SK-N-SH (cell line): ENCODE data around the gene MAP3K1. TPM values are rescaled to one million over a fixed set of nuclear protein-coding genes. Genes with fewer than 3 reads are reported as not detected.
A peak's percentile ranks its signal among the peaks of the same experiment; 100 is the strongest.

Experiments
- CTCF ChIA-PET: fragments of 300-600, 350-600 bp; formaldehyde crosslinking; extraction: SDS; loops from one replicate; lab custom pipeline; 2021; lab: Yijun Ruan, JAX
- POLR2A ChIA-PET: fragments of 350-600 bp; sonication (Branson Sonifier 250); formaldehyde crosslinking; extraction: SDS; loops from one replicate; lab custom pipeline; 2020; ENCODE audit warnings: antibody characterized with exemption, inconsistent platforms; lab: Yijun Ruan, JAX
- DNase-seq: peaks from one replicate; pipeline ENCODE4 v3.0.0; 2012
- H2AFZ ChIP-seq: fragments of 200-600 bp; sonication (generic); 2 replicates; pipeline ENCODE4 v1.8.1; 2016; ENCODE audit warnings: antibody characterized with exemption, mild to moderate bottlenecking, low read depth
- H3F3A ChIP-seq: fragments of 200-600 bp; sonication (generic); replicated peaks from 2 replicates; pipeline ENCODE3; 2016; ENCODE audit warnings: antibody characterized with exemption, mild to moderate bottlenecking; ENCODE audit not compliant: insufficient read depth
- H3K27ac ChIP-seq, 2 experiments: fragments of 200-500 bp in 1 of 2; fragments of 200-600 bp in 1 of 2; sonication (Bioruptor generic) in 1 of 2; sonication (generic), shearing (Covaris generic) in 1 of 2; 2 replicates each; pipeline versions ENCODE4 v1.5.1 to v1.6.1; 2014 to 2016; ENCODE audit warnings: low read depth in 2 of 2, inconsistent platforms in 1 of 2, low read length in 1 of 2, mild to moderate bottlenecking in 1 of 2, mixed read lengths in 1 of 2
- H3K27me3 ChIP-seq: fragments of 200-600 bp; sonication (generic), shearing (Covaris generic); 2 replicates; pipeline ENCODE4 v1.6.1; 2016; ENCODE audit warnings: mixed run types; ENCODE audit not compliant: insufficient read depth
- H3K36me3 ChIP-seq, 2 experiments: fragments of 200-500 bp in 1 of 2; fragments of 200-600 bp in 1 of 2; sonication (Bioruptor generic) in 1 of 2; sonication (generic) in 1 of 2; replicated peaks in 1 of 2; 2 replicates each; pipeline versions ENCODE3 to v1.5.1; 2014 to 2016; ENCODE audit warnings: low read length in 1 of 2, mild to moderate bottlenecking in 1 of 2; ENCODE audit not compliant: insufficient read depth in 2 of 2, control insufficient read depth in 1 of 2
- H3K4me1 ChIP-seq, 2 experiments: fragments of 200-500 bp in 1 of 2; fragments of 200-600 bp in 1 of 2; sonication (Bioruptor generic) in 1 of 2; sonication (generic), shearing (Covaris generic) in 1 of 2; 2 replicates each; pipeline versions ENCODE4 v1.5.1 to v1.6.1; 2014 to 2016; ENCODE audit warnings: low read depth in 1 of 2, low read length in 1 of 2, mixed run types in 1 of 2; ENCODE audit not compliant: insufficient read depth in 2 of 2, control insufficient read depth in 1 of 2
- H3K4me2 ChIP-seq: fragments of 200-600 bp; sonication (generic), shearing (Covaris generic); 2 replicates; pipeline ENCODE4 v1.6.1; 2017; ENCODE audit warnings: mixed run types
- H3K4me3 ChIP-seq, 2 experiments: fragments of 200-500 bp in 1 of 2; fragments of 200-600 bp in 1 of 2; sonication (Bioruptor generic) in 1 of 2; sonication (generic), shearing (Covaris generic) in 1 of 2; 2 replicates each; pipeline versions ENCODE4 v1.5.1 to v1.8.1; 2014 to 2016; ENCODE audit warnings: low read depth in 2 of 2, inconsistent platforms in 1 of 2, low read length in 1 of 2, mild to moderate bottlenecking in 1 of 2, mixed read lengths in 1 of 2, moderate library complexity in 1 of 2
- H3K79me2 ChIP-seq: fragments of 200-600 bp; sonication (generic); 2 replicates; pipeline ENCODE4 v1.8.1; 2017; ENCODE audit warnings: mild to moderate bottlenecking; ENCODE audit not compliant: insufficient read depth
- H3K9ac ChIP-seq: fragments of 200-600 bp; sonication (generic); 2 replicates; pipeline ENCODE4 v1.6.1; 2017; ENCODE audit warnings: mixed run types
- H3K9me2 ChIP-seq: fragments of 200-600 bp; sonication (generic); 2 replicates; pipeline ENCODE4 v1.6.1; 2017; ENCODE audit warnings: mixed run types
- H3K9me3 ChIP-seq: fragments of 200-600 bp; sonication (generic); 2 replicates; pipeline ENCODE4 v1.6.1; 2017; ENCODE audit warnings: mixed run types, mild to moderate bottlenecking, moderate library complexity
- H4K20me1 ChIP-seq: fragments of 200-600 bp; sonication (generic); 2 replicates; pipeline ENCODE4 v1.6.1; 2017; ENCODE audit warnings: mild to moderate bottlenecking, mixed run types; ENCODE audit not compliant: insufficient read depth
- EP300 ChIP-seq, 2 experiments: IDR thresholded peaks; 2 replicates each; pipeline versions ENCODE4 v1.4.0 to v1.6.1; 2012; ENCODE audit warnings: borderline replicate concordance in 1 of 2, low read depth in 1 of 2, low read length in 1 of 2
- FOSL2 ChIP-seq: IDR thresholded peaks from 2 replicates; pipeline ENCODE4 v1.4.0; 2012; ENCODE audit warnings: low read depth, mild to moderate bottlenecking, moderate library complexity, borderline replicate concordance
- GATA2 ChIP-seq: sonication (generic); formaldehyde crosslinking; IDR thresholded peaks from 2 replicates; pipeline ENCODE4 v1.5.0; 2020; ENCODE audit warnings: mild to moderate bottlenecking, missing genetic modification reagents
- MXI1 ChIP-seq: IDR thresholded peaks from 2 replicates; pipeline ENCODE4 v1.6.1; 2012; ENCODE audit warnings: mild to moderate bottlenecking, low read depth, low read length, improper control_type of control experiment
- NFIC ChIP-seq: IDR thresholded peaks from 2 replicates; pipeline ENCODE4 v1.4.0; 2012; ENCODE audit warnings: borderline replicate concordance
- POLR2AphosphoS5 ChIP-seq: IDR thresholded peaks from 2 replicates; pipeline ENCODE4 v1.6.1; 2012; ENCODE audit warnings: low read depth, low read length
- RAD21 ChIP-seq: IDR thresholded peaks from 2 replicates; pipeline ENCODE4 v1.6.1; 2012; ENCODE audit warnings: mild to moderate bottlenecking, low read length
- RFX5 ChIP-seq: IDR thresholded peaks from 2 replicates; pipeline ENCODE4 v1.6.1; 2012; ENCODE audit warnings: mild to moderate bottlenecking, improper control_type of control experiment, low read length
- RXRA ChIP-seq: IDR thresholded peaks from 2 replicates; pipeline ENCODE4 v1.4.0; 2012; ENCODE audit warnings: low read depth, mild to moderate bottlenecking, borderline replicate concordance
- TAF1 ChIP-seq: IDR thresholded peaks from 2 replicates; pipeline ENCODE4 v1.6.1; 2012; ENCODE audit warnings: low read depth, mild to moderate bottlenecking, low read length, moderate library complexity, borderline replicate concordance
- TEAD4 ChIP-seq: IDR thresholded peaks from 2 replicates; pipeline ENCODE4 v1.4.0; 2012; ENCODE audit warnings: mild to moderate bottlenecking, borderline replicate concordance; ENCODE audit not compliant: insufficient read depth
- YY1 ChIP-seq: IDR thresholded peaks from 2 replicates; pipeline ENCODE4 v1.4.0; 2012; ENCODE audit warnings: low read depth, mild to moderate bottlenecking
- WGBS: methylation state at CpG from one replicate; pipeline ENCODE4 v1.1.6; 2017; ENCODE audit warnings: low lambda C conversion rate; 5-methylcytosine and 5-hydroxymethylcytosine counted together
- polyA plus RNA-seq, 3 experiments: library from polyadenylated mRNA; depleted of rRNA; stranded (reverse); fragments of >200 nt; gene quantifications; 2 replicates each; pipeline ENCODE4 v1.2.3, GENCODE V29; 2012
- TF ChIP-seq, protein P1 (sequence below): fragments of 150-350 bp; IDR thresholded peaks from 2 replicates; pipeline ENCODE4 v1.6.1; 2017; ENCODE audit warnings: antibody characterized with exemption, low read length, low read depth, borderline replicate concordance

The MAP3K1 gene
- polyA plus RNA-seq, 1 of the 3 experiments (the other 2 are of a cell fraction) = 2.2 TPM

DNA sequence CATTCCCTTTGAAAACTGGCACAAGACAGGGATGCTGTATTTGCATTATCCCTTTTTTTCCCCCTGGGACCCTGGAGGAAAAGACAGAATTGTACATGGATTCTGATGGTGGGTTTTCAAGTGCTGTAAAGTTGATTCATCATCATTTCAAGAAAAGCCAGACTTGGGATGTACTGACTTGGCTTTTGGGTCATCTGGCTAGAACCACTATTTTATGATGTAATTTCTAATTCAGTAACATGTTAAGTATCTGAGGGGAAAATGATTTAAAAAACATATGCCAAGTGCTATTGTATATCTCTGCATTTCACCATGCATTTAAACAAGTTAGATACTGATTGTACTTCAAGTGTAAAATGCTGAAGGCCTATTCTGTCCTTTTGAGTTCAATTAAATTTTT, 15.2 kb upstream of the MAP3K1 start:
- POLR2A ChIA-PET = interaction anchor here (0.7 kb wide), 1 partner anchor 39 kb away, joined by 3 read pairs; no protein-coding TSS in a partner anchor
- H4K20me1 ChIP-seq = no peaks in the 10 kb centered on the region
- H3F3A ChIP-seq = no peaks in the 10 kb centered on the region
- peaks cover 0 to 6% of the 10 kb centered on the region in 2 experiments; a peak in 2 of 4 replicates for H3K4me1 ChIP-seq
- no peaks in the 10 kb centered on the region for H3K79me2 ChIP-seq
- H3K36me3 ChIP-seq = no peaks in the 10 kb centered on the region
- no peak overlapping the region for H3K4me2 ChIP-seq
- H3K9me2 ChIP-seq = no peaks in the 10 kb centered on the region
- no peak for TF ChIP-seq RAD21
- TF ChIP-seq RXRA = no peak
- TF ChIP-seq NFIC = no peak
- no peak for TF ChIP-seq MXI1
- TF ChIP-seq TAF1 = no peak
- no peak for TF ChIP-seq YY1
- no peaks in the 10 kb centered on the region for H3K9me3 ChIP-seq
- H3K4me3 ChIP-seq = no peak overlapping the region
- no peak for DNase-seq
- H2AFZ ChIP-seq = no peak overlapping the region
- no peak overlapping the region for H3K9ac ChIP-seq
- H3K27ac ChIP-seq = no peak overlapping the region
- CTCF ChIA-PET = no interaction called here
- H3K27me3 ChIP-seq = peaks cover 4% of the 10 kb centered on the region; the same call in 1 of the 2 replicates

DNA sequence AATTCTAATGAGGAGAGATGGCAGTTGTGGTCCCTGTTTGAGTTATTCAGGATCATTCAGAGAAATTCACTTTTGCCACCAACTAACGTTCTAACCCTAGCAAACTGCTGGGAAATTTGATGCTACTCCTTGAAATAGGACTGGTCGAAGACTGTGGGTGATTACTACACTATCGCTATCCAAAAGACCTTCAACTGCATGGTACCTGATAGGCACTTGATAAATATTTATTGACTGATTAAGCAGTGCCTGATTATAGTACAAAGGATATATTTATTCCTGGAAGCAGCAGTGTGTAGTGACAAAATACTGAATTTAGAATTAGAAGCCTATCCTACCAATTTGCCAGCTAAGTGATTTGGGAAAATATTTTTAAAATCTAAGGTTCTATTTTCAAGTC, 14.1 kb upstream of the MAP3K1 start:
- H2AFZ ChIP-seq = no peak overlapping the region
- H3K9ac ChIP-seq = no peak overlapping the region
- H3K79me2 ChIP-seq = no peaks in the 10 kb centered on the region
- TF ChIP-seq TEAD4 = no peak
- TF ChIP-seq POLR2AphosphoS5 = no peak
- TF ChIP-seq MXI1 = no peak
- TF ChIP-seq EP300 (IDR thresholded peaks at IDR 0.05; ENCODE audit: borderline replicate concordance in 1 of 2, low read depth in 1 of 2, low read length in 1 of 2) = no peak
- TF ChIP-seq, protein P1, sequence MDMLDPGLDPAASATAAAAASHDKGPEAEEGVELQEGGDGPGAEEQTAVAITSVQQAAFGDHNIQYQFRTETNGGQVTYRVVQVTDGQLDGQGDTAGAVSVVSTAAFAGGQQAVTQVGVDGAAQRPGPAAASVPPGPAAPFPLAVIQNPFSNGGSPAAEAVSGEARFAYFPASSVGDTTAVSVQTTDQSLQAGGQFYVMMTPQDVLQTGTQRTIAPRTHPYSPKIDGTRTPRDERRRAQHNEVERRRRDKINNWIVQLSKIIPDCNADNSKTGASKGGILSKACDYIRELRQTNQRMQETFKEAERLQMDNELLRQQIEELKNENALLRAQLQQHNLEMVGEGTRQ = no peak
- TF ChIP-seq FOSL2 = no peak
- TF ChIP-seq, all 33 proteins: peak for 0
- Histone ChIP-seq H3K9me3 (no peaks in the 10 kb centered on the region), H3K9me2 (no peaks in the 10 kb centered on the region), H3K4me3 (no peak overlapping the region), H3K4me2 (no peak overlapping the region), H3K27ac (no peak overlapping the region), H3K4me1 (peaks cover 0 to 6% of the 10 kb centered on the region in 2 experiments; a peak in 2 of 4 replicates), H4K20me1 (no peaks in the 10 kb centered on the region), H3F3A (no peaks in the 10 kb centered on the region), H3K36me3 (no peaks in the 10 kb centered on the region), H3K27me3 (peaks cover 4% of the 10 kb centered on the region; the same call in 1 of the 2 replicates)
- DNase-seq = no peak
- POLR2A ChIA-PET = no interaction called here
- 67% methylated on average over 3 of the region's 3 CpGs for WGBS
- CTCF ChIA-PET = interaction anchor here (1.4 kb wide), 1 partner anchor 531 kb away, joined by 5 read pairs; no protein-coding TSS in a partner anchor

DNA sequence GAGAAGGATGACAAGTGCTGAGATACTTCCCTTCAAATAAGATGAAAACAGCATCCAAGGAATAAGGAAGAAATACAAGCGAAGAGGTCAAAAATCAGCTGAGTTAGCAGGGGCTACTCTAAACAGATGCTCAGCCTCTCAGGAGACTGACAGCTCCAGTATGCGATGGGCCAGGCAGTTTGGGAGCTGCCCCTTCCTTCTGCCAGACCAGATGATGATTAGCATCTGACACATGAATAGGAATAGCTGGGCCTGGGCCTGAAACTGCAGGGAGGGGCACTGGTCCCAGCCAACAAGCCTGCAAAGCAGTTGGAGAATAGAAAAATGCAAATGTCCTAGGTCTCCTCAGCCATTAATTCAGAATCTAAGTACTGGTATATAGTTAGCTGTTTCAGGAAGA, 13.1 kb upstream of the MAP3K1 start:
- ChIA-PET CTCF (interaction anchor here (0.5 to 1.4 kb wide), 3 partner anchors 10 to 532 kb away, joined by 3 to 5 read pairs (median 3); no protein-coding TSS in a partner anchor), POLR2A (no interaction called here)
- TF ChIP-seq MXI1 (peak; percentile 44; the same call in 1 of the 2 replicates), RFX5 (no peak), GATA2 (CRISPR knock-in tag) (peak; percentile 63)
- H3K36me3 ChIP-seq = no peaks in the 10 kb centered on the region
- no peak overlapping the region for H3K4me3 ChIP-seq
- no peak overlapping the region for H3K9ac ChIP-seq
- no peak overlapping the region for H2AFZ ChIP-seq
- H3K9me2 ChIP-seq = no peaks in the 10 kb centered on the region
- H3F3A ChIP-seq = no peaks in the 10 kb centered on the region
- H3K9me3 ChIP-seq = no peaks in the 10 kb centered on the region
- DNase-seq = peak; percentile 60
- peaks cover 0 to 6% of the 10 kb centered on the region in 2 experiments; a peak in 2 of 4 replicates for H3K4me1 ChIP-seq
- no peaks in the 10 kb centered on the region for H3K27me3 ChIP-seq
- no peak overlapping the region for H3K4me2 ChIP-seq
- H4K20me1 ChIP-seq = no peaks in the 10 kb centered on the region
- H3K27ac ChIP-seq = peak overlapping the region in 1 of 2 experiments; percentile 22; a peak in 1 of 4 replicates
- WGBS = 61% methylated on average over 2 of the region's 2 CpGs
- H3K79me2 ChIP-seq = no peaks in the 10 kb centered on the region
